Measurements from ENCODE around the gene PLXDC2. TPM values are rescaled to one million over a fixed set of nuclear protein-coding genes. Genes with fewer than 3 reads are reported as not detected.

The PLXDC2 gene
- total and polyA plus RNA-seq, 10 of the 15 experiments (the other 5 are each of a cell fraction or from before 2014, with no cell fraction given): 0.05 to 1.8 (median 0.14) TPM; not detected in 2

GRCh38 chr10:19932806-19933371, 116.7 kb downstream of the PLXDC2 start:
- ChIA-PET RAD21 (ENCODE audit: unreplicated experiment) (no interaction called here), CTCF (no interaction called here), POLR2A (interaction anchor here (0.5 kb wide), 1 partner anchor 69 kb away, joined by 4 read pairs; no protein-coding TSS in a partner anchor), SMC1A (ENCODE audit: uncharacterized antibody, unreplicated experiment) (interaction anchor here (2.4 kb wide), 1 partner anchor 22 kb away, joined by 11 read pairs; no protein-coding TSS in a partner anchor)
- Histone ChIP-seq H4K20me1 (ENCODE audit: control insufficient read depth, insufficient read depth) (no peaks in the 10 kb centered on the region), H2AFZ (ENCODE audit: control insufficient read depth, low read depth, low read length) (no peak overlapping the region), H3K4me1 (ENCODE audit: control insufficient read depth, insufficient read depth, low read length) (no peaks in the 10 kb centered on the region), H3K4me2 (ENCODE audit: control insufficient read depth, insufficient read depth) (no peak overlapping the region), H3K4me3 (no peak overlapping the region), H3K27ac (ENCODE audit: control insufficient read depth, insufficient read depth) (no peak overlapping the region), H3K27me3 (replicated peaks in 1 of 2; ENCODE audit: control insufficient read depth in 2 of 2, insufficient read depth in 2 of 2, low read length in 1 of 2) (no peaks in the 10 kb centered on the region), H3K9ac (ENCODE audit: control insufficient read depth, insufficient read depth, low read length) (no peak overlapping the region), H3K9me3 (replicated peaks; ENCODE audit: control insufficient read depth, insufficient read depth, low read length) (no peaks in the 10 kb centered on the region; the same call in 2 of the 3 replicates), H3K36me3 (ENCODE audit: control insufficient read depth in 2 of 2, insufficient read depth in 2 of 2, low read length in 1 of 2) (no peaks in the 10 kb centered on the region), H3K79me2 (ENCODE audit: control insufficient read depth, insufficient read depth, low read length) (no peaks in the 10 kb centered on the region)
- FAIRE-seq (no peak), ATAC-seq (no peak), DNase-seq (ENCODE audit: low read depth, low spot score) (no peak)
- 28% methylated on average over 5 of the region's 5 CpGs for WGBS (ENCODE audit: insufficient coverage, insufficient replicate concordance, low lambda C conversion rate, missing lambda C conversion rate)
- in situ Hi-C loops (cut with MboI): no loop called here
- BruUV-seq (replicated peaks): no TSS peak
- intact Hi-C loops (cut with micrococcal nuclease; ENCODE audit: unreplicated experiment): no loop called here
- TF ChIP-seq ZBTB33 (IDR thresholded peaks at IDR 0.05) (no peak), ATF7 (IDR thresholded peaks at IDR 0.05; ENCODE audit: low read depth) (no peak)

DNA sequence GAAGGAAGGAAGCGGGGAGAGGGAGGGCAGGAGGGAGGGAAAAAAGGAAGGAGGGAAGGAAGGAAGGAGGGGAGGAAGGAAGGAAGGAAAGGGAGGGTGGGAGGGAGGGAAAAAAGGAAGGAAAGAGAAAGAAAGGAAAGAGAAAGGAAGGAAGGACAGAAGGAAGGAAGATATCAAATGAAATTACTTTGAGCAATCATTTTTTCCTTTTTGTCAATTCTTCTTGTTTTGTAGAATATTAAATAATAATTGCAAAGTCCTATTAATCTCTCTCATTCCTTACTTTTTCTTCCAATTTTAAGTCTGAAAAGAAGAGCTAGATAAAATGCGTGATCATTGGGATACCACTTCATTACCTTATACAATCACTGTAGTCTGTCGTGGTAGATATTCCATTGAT, 117.5 kb downstream of the PLXDC2 start:
- ChIA-PET CTCF (no interaction called here), SMC1A (ENCODE audit: uncharacterized antibody, unreplicated experiment) (interaction anchor here (1.1 to 1.4 kb wide), 2 partner anchors 11 to 15 kb away, joined by 3 read pairs; no protein-coding TSS in a partner anchor), RAD21 (ENCODE audit: unreplicated experiment) (no interaction called here), POLR2A (no interaction called here)
- intact Hi-C loops (cut with micrococcal nuclease; ENCODE audit: unreplicated experiment): no loop called here
- FAIRE-seq (no peak), ATAC-seq (no peak), DNase-seq (ENCODE audit: low read depth, low spot score) (no peak)
- BruUV-seq (replicated peaks): no TSS peak
- 66% methylated on average over 3 of the region's 3 CpGs for WGBS (ENCODE audit: insufficient coverage, insufficient replicate concordance, low lambda C conversion rate, missing lambda C conversion rate)
- no peaks in the 10 kb centered on the region for H3K27me3 ChIP-seq (replicated peaks in 1 of 2; ENCODE audit: control insufficient read depth in 2 of 2, insufficient read depth in 2 of 2, low read length in 1 of 2)
- H3K4me3 ChIP-seq: no peak overlapping the region
- no peaks in the 10 kb centered on the region for H3K4me1 ChIP-seq (ENCODE audit: control insufficient read depth, insufficient read depth, low read length)
- in situ Hi-C loops (cut with MboI): no loop called here
- no peaks in the 10 kb centered on the region; the same call in 2 of the 3 replicates for H3K9me3 ChIP-seq (replicated peaks; ENCODE audit: control insufficient read depth, insufficient read depth, low read length)
- H3K9ac ChIP-seq (ENCODE audit: control insufficient read depth, insufficient read depth, low read length): no peak overlapping the region
- no peak overlapping the region for H3K27ac ChIP-seq (ENCODE audit: control insufficient read depth, insufficient read depth)
- H4K20me1 ChIP-seq (ENCODE audit: control insufficient read depth, insufficient read depth): no peaks in the 10 kb centered on the region
- H3K36me3 ChIP-seq (ENCODE audit: control insufficient read depth in 2 of 2, insufficient read depth in 2 of 2, low read length in 1 of 2): no peaks in the 10 kb centered on the region
- H2AFZ ChIP-seq (ENCODE audit: control insufficient read depth, low read depth, low read length): no peak overlapping the region
- H3K4me2 ChIP-seq (ENCODE audit: control insufficient read depth, insufficient read depth): no peak overlapping the region
- H3K79me2 ChIP-seq (ENCODE audit: control insufficient read depth, insufficient read depth, low read length): no peaks in the 10 kb centered on the region
- TF ChIP-seq CHD2 (IDR thresholded peaks at IDR 0.05; ENCODE audit: borderline replicate concordance, low read depth, low read length): no peak
- TF ChIP-seq EGR1 (IDR thresholded peaks at IDR 0.05; ENCODE audit: borderline replicate concordance in 1 of 2, low read depth in 2 of 2, low read length in 2 of 2): no peak
- no peak for TF ChIP-seq E2F4 (IDR thresholded peaks at IDR 0.05; ENCODE audit: low read depth, low read length)
- no peak for TF ChIP-seq REST (IDR thresholded peaks at IDR 0.05; ENCODE audit: low read depth, low read length)
- TF ChIP-seq ZBTB33 (IDR thresholded peaks at IDR 0.05): no peak
- TF ChIP-seq RFX5 (IDR thresholded peaks at IDR 0.05; ENCODE audit: low read depth, low read length): no peak
